Measurements from ENCODE around the gene POLR2A. TPM values are rescaled to one million over a fixed set of nuclear protein-coding genes. Genes with fewer than 3 reads are reported as not detected.

POLR2A gene
- 55.9 TPM for total RNA-seq

- peak; percentile 99 for DNase-seq (ENCODE audit: low spot score)
- ATAC-seq, result peak; percentile 81
Observed at GRCh38 chr17:7484067-7484918, at the start of gene POLR2A. Gene POLR2A (plus strand): TSS chr17:7484366.

- ATAC-seq, result peak; percentile 3
- DNase-seq (ENCODE audit: low spot score), result peak; percentile 64
Observed at GRCh38 chr17:7435676-7436555, 48.2 kb upstream of the POLR2A start.

GRCh38 chr17:7436556-7437368 is 47.4 kb upstream of the POLR2A start:
- DNase-seq (ENCODE audit: low spot score) (peak; percentile 89), ATAC-seq (peak; percentile 81)

- DNase-seq (ENCODE audit: low spot score) (no peak), ATAC-seq (no peak)
Observed at GRCh38 chr17:7437369-7437863, 46.8 kb upstream of the POLR2A start.

- peak; percentile 67 for DNase-seq (ENCODE audit: low spot score)
- no peak for ATAC-seq
Observed at GRCh38 chr17:7437950-7438614, 46.1 kb upstream of the POLR2A start.

- ATAC-seq (no peak), DNase-seq (ENCODE audit: low spot score) (no peak)
Observed at GRCh38 chr17:7438656-7439460, 45.3 kb upstream of the POLR2A start.

GRCh38 chr17:7439462-7440112 is 44.6 kb upstream of the POLR2A start, which contains the start of gene FGF11:
Gene FGF11 (plus strand): TSS chr17:7439512. CDS start chr17:7439621, 109 bp downstream.
- no peak for DNase-seq (ENCODE audit: low spot score)
- ATAC-seq, result no peak

GRCh38 chr17:7440113-7440833 is 43.9 kb upstream of the POLR2A start:
- no peak for ATAC-seq
- DNase-seq (ENCODE audit: low spot score), result peak; percentile 62

- DNase-seq (ENCODE audit: low spot score), result peak; percentile 76
- peak; percentile 21 for ATAC-seq
Observed at GRCh38 chr17:7440834-7441195, 43.4 kb upstream of the POLR2A start.

- DNase-seq (ENCODE audit: low spot score), result no peak
Observed at GRCh38 chr17:7441266-7441665, 42.9 kb upstream of the POLR2A start.

GRCh38 chr17:7442142-7442541 is 42.0 kb upstream of the POLR2A start:
- no peak for DNase-seq (ENCODE audit: low spot score)

More at GRCh38 chr17:7441266-7441665, 42.9 kb upstream of the POLR2A start:
- no peak for ATAC-seq

GRCh38 chr17:7443499-7444485 is 40.4 kb upstream of the POLR2A start:
- ATAC-seq (no peak), DNase-seq (ENCODE audit: low spot score) (no peak)

More at GRCh38 chr17:7442142-7442541, 42.0 kb upstream of the POLR2A start:
- no peak for ATAC-seq

GRCh38 chr17:7444682-7445618 is 39.2 kb upstream of the POLR2A start, which contains the start of gene CHRNB1:
Gene CHRNB1 (plus strand): TSS chr17:7445061. CDS start chr17:7445128, 67 bp downstream.
- ATAC-seq (peak; percentile 93), DNase-seq (ENCODE audit: low spot score) (peak; percentile 95)

GRCh38 chr17:7445619-7445968 is 38.6 kb upstream of the POLR2A start:
- peak; percentile 89 for DNase-seq (ENCODE audit: low spot score)
- ATAC-seq, result peak; percentile 87

- no peak for DNase-seq (ENCODE audit: low spot score)
- no peak for ATAC-seq
Observed at GRCh38 chr17:7448461-7448860, 35.7 kb upstream of the POLR2A start.

Measured in left lobe of liver (tissue), 2 donors.